GM12878 (cell line): ENCODE results near the gene FRS3. TPM values are rescaled to one million over a fixed set of nuclear protein-coding genes. Genes with fewer than 3 reads are reported as not detected.

Experiments used
- ATF3 ChIP-seq: IDR thresholded peaks from 2 replicates; pipeline ENCODE4 v1.6.1; 2011; ENCODE audit warnings: low read depth, mild to moderate bottlenecking, low read length, moderate library complexity, borderline replicate concordance; ENCODE audit errors: extremely low read depth
- BMI1 ChIP-seq: fragments of 450-650 bp; IDR thresholded peaks from 2 replicates; pipeline ENCODE4 v1.6.1; 2016; ENCODE audit warnings: mild to moderate bottlenecking, moderate library complexity, borderline replicate concordance
- CBFB ChIP-seq: IDR thresholded peaks from 2 replicates; pipeline ENCODE4 v1.6.1; 2016; ENCODE audit warnings: antibody characterized with exemption, low read depth
- CHD1 ChIP-seq: IDR thresholded peaks from 2 replicates; pipeline ENCODE4 v1.6.1; 2012; ENCODE audit warnings: low read depth, low read length, improper control_type of control experiment
- CREB1 ChIP-seq: IDR thresholded peaks from 2 replicates; pipeline ENCODE4 v1.6.1; 2012; ENCODE audit warnings: low read depth, mild to moderate bottlenecking, inconsistent platforms
- ELK1 ChIP-seq: IDR thresholded peaks from 2 replicates; pipeline ENCODE4 v1.6.1; 2012; ENCODE audit warnings: low read depth, low read length, improper control_type of control experiment
- GATAD2B ChIP-seq: fragments of 450-650 bp; conservative IDR thresholded peaks from 2 replicates; pipeline ENCODE4 v1.6.1; 2017; ENCODE audit warnings: low read depth, mild to moderate bottlenecking, moderate library complexity
- HDAC2 ChIP-seq: fragments of 200-600 bp; sonication (generic); IDR thresholded peaks from 2 replicates; pipeline ENCODE4 v1.6.1; 2017
- HDGF ChIP-seq: fragments of 450-650 bp; IDR thresholded peaks from 2 replicates; pipeline ENCODE4 v1.6.1; 2016; ENCODE audit warnings: antibody characterized with exemption
- IRF3 ChIP-seq: fragments of 450-650 bp; IDR thresholded peaks from 2 replicates; pipeline ENCODE4 v1.6.1; 2014; ENCODE audit warnings: mild to moderate bottlenecking
- LARP7 ChIP-seq: fragments of 450-650 bp; IDR thresholded peaks from 2 replicates; pipeline ENCODE4 v1.6.1; 2017; ENCODE audit warnings: mild to moderate bottlenecking
- MTA3 ChIP-seq: IDR thresholded peaks from 2 replicates; pipeline ENCODE4 v1.6.1; 2012; ENCODE audit warnings: low read length, inconsistent platforms, borderline replicate concordance
- NFYB ChIP-seq: IDR thresholded peaks from 2 replicates; pipeline ENCODE4 v1.6.1; 2011; ENCODE audit warnings: low read depth, mild to moderate bottlenecking, low read length, improper control_type of control experiment, moderate library complexity; ENCODE audit not compliant: insufficient read depth
- NR2C2 ChIP-seq: IDR thresholded peaks from 2 replicates; pipeline ENCODE4 v1.6.1; 2011; ENCODE audit warnings: borderline replicate concordance, low read depth; ENCODE audit not compliant: control insufficient read depth, insufficient read length
- NRF1 ChIP-seq: conservative IDR thresholded peaks from 2 replicates; pipeline ENCODE4 v1.6.1; 2011; ENCODE audit warnings: mild to moderate bottlenecking, low read depth, low read length, improper control_type of control experiment
- POLR2A ChIP-seq: IDR thresholded peaks from 2 replicates; pipeline ENCODE4 v1.6.1; 2011; ENCODE audit warnings: low read depth, mild to moderate bottlenecking, low read length
- RAD21 ChIP-seq: IDR thresholded peaks from 2 replicates; pipeline ENCODE4 v1.6.1; 2011; ENCODE audit warnings: mild to moderate bottlenecking, low read depth, low read length, moderate library complexity; ENCODE audit not compliant: insufficient read depth
- RFX5 ChIP-seq: IDR thresholded peaks from 2 replicates; pipeline ENCODE4 v1.6.1; 2011; ENCODE audit warnings: low read depth, low read length, improper control_type of control experiment
- SIN3A ChIP-seq: IDR thresholded peaks from 2 replicates; pipeline ENCODE4 v1.6.1; 2012; ENCODE audit warnings: low read depth, low read length, improper control_type of control experiment
- SIX5 ChIP-seq: IDR thresholded peaks from 2 replicates; pipeline ENCODE4 v1.6.1; 2011; ENCODE audit warnings: mild to moderate bottlenecking, low read depth, low read length, moderate library complexity; ENCODE audit not compliant: severe bottlenecking
- SMAD1 ChIP-seq: fragments of 450-650 bp; IDR thresholded peaks from 2 replicates; pipeline ENCODE4 v1.6.1; 2018; ENCODE audit warnings: mild to moderate bottlenecking, low read depth; ENCODE audit not compliant: partially characterized antibody
- SMAD5 ChIP-seq: IDR thresholded peaks from 2 replicates; pipeline ENCODE4 v1.6.1; 2016; ENCODE audit warnings: antibody characterized with exemption, low read depth
- USF2 ChIP-seq: IDR thresholded peaks from 2 replicates; pipeline ENCODE4 v1.6.1; 2011; ENCODE audit warnings: low read depth, low read length, improper control_type of control experiment, borderline replicate concordance
- YBX1 ChIP-seq: fragments of 450-650 bp; IDR thresholded peaks from 2 replicates; pipeline ENCODE4 v1.6.1; 2016; ENCODE audit warnings: antibody characterized with exemption
- ZNF24 ChIP-seq: fragments of 450-650 bp; IDR thresholded peaks from 2 replicates; pipeline ENCODE4 v1.6.1; 2017; ENCODE audit warnings: antibody characterized with exemption, mild to moderate bottlenecking
- polyA plus RNA-seq, 11 experiments: library from polyadenylated mRNA; depleted of rRNA in 4 of 11; unstranded in 6 of 11; stranded (reverse) in 5 of 11; fragments of >200 nt; fragmentation: Nextera tagmentation in 4 of 11; fragmentation: Illumina TruSeq in 1 of 11; extraction: Ambion mirVana in 4 of 11; extraction: Trizol in 1 of 11; gene quantifications; 1 replicate in 1 of 11; 2 replicates in 10 of 11; pipeline versions ENCODE4 v1.2.1 to v1.2.3, GENCODE V29; 2011 to 2016; ENCODE audit warnings: inconsistent platforms in 2 of 11, missing spikeins in 2 of 11, low read depth in 1 of 11
- total RNA-seq, 4 experiments: library from RNA; depleted of rRNA in 3 of 4; stranded (reverse); fragments of >200 nt in 3 of 4; fragmentation: Illumina TruSeq in 1 of 4; extraction: Trizol in 1 of 4; gene quantifications; 2 replicates each; pipeline versions ENCODE4 v1.2.1 to v1.2.3, GENCODE V29; 2013 to 2021
- TF ChIP-seq, protein P1 (sequence below): fragments of 450-650 bp; conservative IDR thresholded peaks from 2 replicates; pipeline ENCODE4 v1.6.1; 2017; ENCODE audit warnings: mild to moderate bottlenecking, moderate library complexity
- TF ChIP-seq, protein P2 (sequence below): IDR thresholded peaks from 2 replicates; pipeline ENCODE4 v1.6.1; 2011; ENCODE audit warnings: borderline replicate concordance, low read depth, mild to moderate bottlenecking, moderate library complexity, low read length; ENCODE audit not compliant: insufficient read depth, poor library complexity, severe bottlenecking

The FRS3 gene
- total and polyA plus RNA-seq, 10 of the 15 experiments (the other 5 are each of a cell fraction or from before 2014, with no cell fraction given): 0.05 to 3.4 (median 1.5) TPM

DNA sequence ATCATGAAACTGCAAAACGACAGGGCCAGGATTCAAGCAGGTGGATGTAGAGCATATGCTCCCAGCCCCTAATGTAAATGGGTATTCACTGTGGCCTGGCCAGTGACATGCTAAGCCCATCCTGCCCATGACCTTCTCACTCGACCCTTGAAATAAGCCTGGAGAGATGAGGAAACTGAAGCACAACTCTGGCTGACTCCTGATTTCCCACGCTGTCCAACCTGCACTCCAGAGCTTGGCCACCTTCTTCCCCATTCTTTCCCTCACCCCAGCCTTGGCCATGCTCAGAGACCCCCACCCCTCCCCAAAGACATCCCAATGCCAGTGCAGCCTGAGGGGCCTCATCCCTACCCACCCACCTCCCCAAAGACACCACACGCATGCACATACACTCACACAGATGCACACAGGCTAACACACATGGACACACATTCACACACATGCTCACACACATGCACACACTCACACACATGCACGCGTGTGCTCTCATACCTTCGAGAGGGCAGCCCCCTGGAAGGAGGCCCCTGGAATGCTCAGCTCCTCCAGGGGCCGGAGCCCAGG is 56.7 kb downstream of the FRS3 start (continued):
- no peak for TF ChIP-seq ATF3
- no peak for TF ChIP-seq NRF1
- TF ChIP-seq NR2C2: no peak
- no peak for TF ChIP-seq CREB1
- no peak for TF ChIP-seq CBFB
- no peak for TF ChIP-seq HDAC2
- TF ChIP-seq, protein P1, sequence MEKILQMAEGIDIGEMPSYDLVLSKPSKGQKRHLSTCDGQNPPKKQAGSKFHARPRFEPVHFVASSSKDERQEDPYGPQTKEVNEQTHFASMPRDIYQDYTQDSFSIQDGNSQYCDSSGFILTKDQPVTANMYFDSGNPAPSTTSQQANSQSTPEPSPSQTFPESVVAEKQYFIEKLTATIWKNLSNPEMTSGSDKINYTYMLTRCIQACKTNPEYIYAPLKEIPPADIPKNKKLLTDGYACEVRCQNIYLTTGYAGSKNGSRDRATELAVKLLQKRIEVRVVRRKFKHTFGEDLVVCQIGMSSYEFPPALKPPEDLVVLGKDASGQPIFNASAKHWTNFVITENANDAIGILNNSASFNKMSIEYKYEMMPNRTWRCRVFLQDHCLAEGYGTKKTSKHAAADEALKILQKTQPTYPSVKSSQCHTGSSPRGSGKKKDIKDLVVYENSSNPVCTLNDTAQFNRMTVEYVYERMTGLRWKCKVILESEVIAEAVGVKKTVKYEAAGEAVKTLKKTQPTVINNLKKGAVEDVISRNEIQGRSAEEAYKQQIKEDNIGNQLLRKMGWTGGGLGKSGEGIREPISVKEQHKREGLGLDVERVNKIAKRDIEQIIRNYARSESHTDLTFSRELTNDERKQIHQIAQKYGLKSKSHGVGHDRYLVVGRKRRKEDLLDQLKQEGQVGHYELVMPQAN: no peak
- no peak for TF ChIP-seq LARP7
- TF ChIP-seq YBX1: no peak
- TF ChIP-seq HDGF: peak; percentile 98
- TF ChIP-seq BMI1: no peak
- TF ChIP-seq GATAD2B: no peak
- no peak for TF ChIP-seq IRF3
- no peak for TF ChIP-seq ELK1
- TF ChIP-seq POLR2A: no peak
- TF ChIP-seq ZNF24: no peak
- 0 out of 2 replicates have a peak, but pooled peaks have one; percentile 43 for TF ChIP-seq CHD1
- TF ChIP-seq SIX5: no peak
- TF ChIP-seq RFX5: no peak
- TF ChIP-seq MTA3: 0 out of 2 replicates have a peak, but pooled peaks have one; percentile 60
- TF ChIP-seq RAD21: no peak
- TF ChIP-seq NFYB: no peak
- TF ChIP-seq USF2: no peak
- TF ChIP-seq, protein P2, sequence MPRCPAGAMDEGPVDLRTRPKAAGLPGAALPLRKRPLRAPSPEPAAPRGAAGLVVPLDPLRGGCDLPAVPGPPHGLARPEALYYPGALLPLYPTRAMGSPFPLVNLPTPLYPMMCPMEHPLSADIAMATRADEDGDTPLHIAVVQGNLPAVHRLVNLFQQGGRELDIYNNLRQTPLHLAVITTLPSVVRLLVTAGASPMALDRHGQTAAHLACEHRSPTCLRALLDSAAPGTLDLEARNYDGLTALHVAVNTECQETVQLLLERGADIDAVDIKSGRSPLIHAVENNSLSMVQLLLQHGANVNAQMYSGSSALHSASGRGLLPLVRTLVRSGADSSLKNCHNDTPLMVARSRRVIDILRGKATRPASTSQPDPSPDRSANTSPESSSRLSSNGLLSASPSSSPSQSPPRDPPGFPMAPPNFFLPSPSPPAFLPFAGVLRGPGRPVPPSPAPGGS: no peak
- TF ChIP-seq SMAD1: no peak
- no peak for TF ChIP-seq SIN3A
- TF ChIP-seq SMAD5: no peak
